Measurements from ENCODE around the gene NFATC1. TPM values are rescaled to one million over a fixed set of nuclear protein-coding genes. Genes with fewer than 3 reads are reported as not detected.

The NFATC1 gene
- total RNA-seq, 2 donors from 2014 or later, result 5.2 to 5.9 TPM

GRCh38 chr18:79530821-79531220 is 135.1 kb downstream of the NFATC1 start:
- 84% methylated on average over 11 to 18 of the region's 18 CpGs for WGBS, 2 donors
- Histone ChIP-seq H3K4me1 (no peaks in the 10 kb centered on the region), H3K4me3 (no peak overlapping the region), H3K27me3 (no peaks in the 10 kb centered on the region), H3K27ac (no peak overlapping the region), H3K9me3 (no peaks in the 10 kb centered on the region), H3K36me3 (replicated peaks in 1 of 2; ENCODE audit: insufficient read depth in 1 of 2, low read depth in 2 of 2) (peaks cover 0 to 1% of the 10 kb centered on the region in 2 donors)
- DNase-seq, result peak in 1 of 4 donors; percentile 1
- intact Hi-C loops (cut with DNase I), result loop anchor here (5.0 kb wide), 1 partner anchor 149 kb away; no protein-coding TSS in a partner anchor
- TF ChIP-seq POLR2A (IDR thresholded peaks at IDR 0.05) (no peak), CTCF (IDR thresholded peaks at IDR 0.05) (no peak)
- ATAC-seq, result no peak

GRCh38 chr18:79531386-79531785 is 135.7 kb downstream of the NFATC1 start:
- H3K27me3 ChIP-seq, result no peaks in the 10 kb centered on the region
- H3K4me1 ChIP-seq, result no peaks in the 10 kb centered on the region
- ATAC-seq, result no peak
- intact Hi-C loops (cut with DNase I), result loop anchor here (5.0 kb wide), 1 partner anchor 149 kb away; no protein-coding TSS in a partner anchor
- no peak overlapping the region for H3K4me3 ChIP-seq
- no peak overlapping the region for H3K27ac ChIP-seq
- WGBS, 2 donors, result 46 to 68% methylated on average over 20 of the region's 20 CpGs
- no peak for TF ChIP-seq POLR2A (IDR thresholded peaks at IDR 0.05)
- no peak for TF ChIP-seq CTCF (IDR thresholded peaks at IDR 0.05)
- H3K9me3 ChIP-seq, result no peaks in the 10 kb centered on the region
- DNase-seq, result peak in 1 of 4 donors; percentile 2
- H3K36me3 ChIP-seq (replicated peaks in 1 of 2; ENCODE audit: insufficient read depth in 1 of 2, low read depth in 2 of 2), result peaks cover 0 to 1% of the 10 kb centered on the region in 2 donors

GRCh38 chr18:79531926-79532312 is 136.2 kb downstream of the NFATC1 start:
- Histone ChIP-seq H3K9me3 (no peaks in the 10 kb centered on the region), H3K4me1 (no peaks in the 10 kb centered on the region), H3K36me3 (replicated peaks in 1 of 2; ENCODE audit: insufficient read depth in 1 of 2, low read depth in 2 of 2) (peaks cover 0 to 1% of the 10 kb centered on the region in 2 donors), H3K27ac (no peak overlapping the region), H3K4me3 (no peak overlapping the region), H3K27me3 (no peaks in the 10 kb centered on the region)
- intact Hi-C loops (cut with DNase I), result loop anchor here (5.0 kb wide), 1 partner anchor 150 kb away; no protein-coding TSS in a partner anchor
- no peak for TF ChIP-seq POLR2A (IDR thresholded peaks at IDR 0.05)
- TF ChIP-seq CTCF (IDR thresholded peaks at IDR 0.05), result no peak
- DNase-seq (peak in 1 of 4 donors; percentile 2), ATAC-seq (no peak)
- 15 to 60% methylated on average over 7 to 18 of the region's 18 CpGs for WGBS, 2 donors

GRCh38 chr18:79532313-79533007 is 136.7 kb downstream of the NFATC1 start:
- intact Hi-C loops (cut with DNase I), result loop anchor here (5.0 kb wide), 1 partner anchor 150 kb away; no protein-coding TSS in a partner anchor
- WGBS, 2 donors, result 29 to 66% methylated on average over 29 to 34 of the region's 34 CpGs

More at GRCh38 chr18:79532313-79533007, 136.7 kb downstream of the NFATC1 start:
- peak in 1 of 4 donors; percentile 4 for DNase-seq
- Histone ChIP-seq H3K27me3 (no peaks in the 10 kb centered on the region), H3K4me1 (no peaks in the 10 kb centered on the region), H3K9me3 (no peaks in the 10 kb centered on the region), H3K4me3 (no peak overlapping the region), H3K27ac (no peak overlapping the region), H3K36me3 (replicated peaks in 1 of 2; ENCODE audit: insufficient read depth in 1 of 2, low read depth in 2 of 2) (peaks cover 0 to 1% of the 10 kb centered on the region in 2 donors)
- ATAC-seq, result no peak
- TF ChIP-seq CTCF (IDR thresholded peaks at IDR 0.05) (no peak), POLR2A (IDR thresholded peaks at IDR 0.05) (no peak)
